ENCODE results near the gene JAG2. TPM values are rescaled to one million over a fixed set of nuclear protein-coding genes. Genes with fewer than 3 reads are reported as not detected.
A peak's percentile ranks its signal among the peaks of the same experiment; 100 is the strongest.

Gene JAG2
- total RNA-seq, 1 donor from 2014 or later: 5.7 TPM

GRCh38 chr14:105105158-105105557, 63.4 kb downstream of the JAG2 start:
- DNase-seq (ENCODE audit: low read depth): no peak
- no peak for TF ChIP-seq CTCF (conservative IDR thresholded peaks at IDR 0.05; ENCODE audit: low read depth, low read length)
- H3K4me3 ChIP-seq (ENCODE audit: low read depth, low read length): no peak overlapping the region

GRCh38 chr14:105102893-105103292, 65.7 kb downstream of the JAG2 start:
- TF ChIP-seq CTCF (conservative IDR thresholded peaks at IDR 0.05; ENCODE audit: low read depth, low read length): no peak
- H3K4me3 ChIP-seq (ENCODE audit: low read depth, low read length): no peak overlapping the region
- no peak for DNase-seq (ENCODE audit: low read depth)

GRCh38 chr14:105102361-105102870, 66.2 kb downstream of the JAG2 start:
- no peak for TF ChIP-seq CTCF (conservative IDR thresholded peaks at IDR 0.05; ENCODE audit: low read depth, low read length)
- no peak overlapping the region for H3K4me3 ChIP-seq (ENCODE audit: low read depth, low read length)

GRCh38 chr14:105100910-105101309, 67.7 kb downstream of the JAG2 start:
- H3K4me3 ChIP-seq (ENCODE audit: low read depth, low read length): no peak overlapping the region
- no peak for DNase-seq (ENCODE audit: low read depth)

More at GRCh38 chr14:105102361-105102870, 66.2 kb downstream of the JAG2 start:
- DNase-seq (ENCODE audit: low read depth): no peak

GRCh38 chr14:105099778-105100177, 68.8 kb downstream of the JAG2 start:
- no peak for TF ChIP-seq CTCF (conservative IDR thresholded peaks at IDR 0.05; ENCODE audit: low read depth, low read length)
- DNase-seq (ENCODE audit: low read depth): no peak
- H3K4me3 ChIP-seq (ENCODE audit: low read depth, low read length): no peak overlapping the region

More at GRCh38 chr14:105100910-105101309, 67.7 kb downstream of the JAG2 start:
- peak; percentile 4 for TF ChIP-seq CTCF (conservative IDR thresholded peaks at IDR 0.05; ENCODE audit: low read depth, low read length)

GRCh38 chr14:105098316-105098715, 70.3 kb downstream of the JAG2 start:
- no peak for TF ChIP-seq CTCF (conservative IDR thresholded peaks at IDR 0.05; ENCODE audit: low read depth, low read length)
- H3K4me3 ChIP-seq (ENCODE audit: low read depth, low read length): no peak overlapping the region
- no peak for DNase-seq (ENCODE audit: low read depth)

- DNase-seq (ENCODE audit: low read depth): no peak
- no peak for TF ChIP-seq CTCF (conservative IDR thresholded peaks at IDR 0.05; ENCODE audit: low read depth, low read length)
- H3K4me3 ChIP-seq (ENCODE audit: low read depth, low read length): no peak overlapping the region
These were observed 70.8 kb downstream of the JAG2 start for GRCh38 chr14:105097794-105098127.

Data from epithelial cell of proximal tubule (primary cell).